Measurements from ENCODE around the gene OR2W3.

The OR2W3 gene

DNA sequence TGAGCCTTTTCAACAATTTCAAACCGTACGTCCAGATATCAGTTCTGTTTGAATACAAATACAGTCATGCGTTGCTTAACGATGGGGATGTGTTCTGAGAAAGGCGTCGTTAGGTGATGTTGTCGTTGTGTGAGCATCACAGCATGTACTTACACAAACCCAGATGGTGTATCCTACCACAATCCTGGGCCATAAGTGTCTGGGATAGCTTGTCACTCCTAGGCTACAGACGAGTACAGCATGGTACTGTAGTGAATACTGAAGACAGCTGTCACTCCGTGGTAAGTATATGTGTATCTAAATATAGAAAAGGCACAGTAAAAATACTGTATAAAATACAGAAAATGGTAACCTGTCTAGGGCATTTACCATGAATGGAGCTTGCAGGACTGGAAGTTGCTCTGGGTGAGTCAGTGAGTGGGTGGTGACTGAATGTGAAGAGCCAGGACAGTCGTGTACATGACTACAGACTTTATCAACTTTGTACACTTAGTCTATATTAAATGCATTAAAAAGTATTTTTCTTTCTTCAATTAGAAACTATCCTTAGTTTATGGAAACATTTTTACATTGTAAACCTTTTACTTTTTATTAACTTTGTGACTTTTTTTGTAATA lies 10.5 kb upstream of the OR2W3 start:
- POLR2A ChIA-PET = no interaction called here
- no peak for DNase-seq (ENCODE audit: low read depth, low spot score)
- CTCF ChIA-PET = no interaction called here
- no peak overlapping the region for H3K4me3 ChIP-seq (ENCODE audit: low read depth, low read length)
- TF ChIP-seq, protein P1, sequence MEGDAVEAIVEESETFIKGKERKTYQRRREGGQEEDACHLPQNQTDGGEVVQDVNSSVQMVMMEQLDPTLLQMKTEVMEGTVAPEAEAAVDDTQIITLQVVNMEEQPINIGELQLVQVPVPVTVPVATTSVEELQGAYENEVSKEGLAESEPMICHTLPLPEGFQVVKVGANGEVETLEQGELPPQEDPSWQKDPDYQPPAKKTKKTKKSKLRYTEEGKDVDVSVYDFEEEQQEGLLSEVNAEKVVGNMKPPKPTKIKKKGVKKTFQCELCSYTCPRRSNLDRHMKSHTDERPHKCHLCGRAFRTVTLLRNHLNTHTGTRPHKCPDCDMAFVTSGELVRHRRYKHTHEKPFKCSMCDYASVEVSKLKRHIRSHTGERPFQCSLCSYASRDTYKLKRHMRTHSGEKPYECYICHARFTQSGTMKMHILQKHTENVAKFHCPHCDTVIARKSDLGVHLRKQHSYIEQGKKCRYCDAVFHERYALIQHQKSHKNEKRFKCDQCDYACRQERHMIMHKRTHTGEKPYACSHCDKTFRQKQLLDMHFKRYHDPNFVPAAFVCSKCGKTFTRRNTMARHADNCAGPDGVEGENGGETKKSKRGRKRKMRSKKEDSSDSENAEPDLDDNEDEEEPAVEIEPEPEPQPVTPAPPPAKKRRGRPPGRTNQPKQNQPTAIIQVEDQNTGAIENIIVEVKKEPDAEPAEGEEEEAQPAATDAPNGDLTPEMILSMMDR (IDR thresholded peaks at IDR 0.05; ENCODE audit: insufficient read depth, low read length, missing control alignments) = no peak

DNA sequence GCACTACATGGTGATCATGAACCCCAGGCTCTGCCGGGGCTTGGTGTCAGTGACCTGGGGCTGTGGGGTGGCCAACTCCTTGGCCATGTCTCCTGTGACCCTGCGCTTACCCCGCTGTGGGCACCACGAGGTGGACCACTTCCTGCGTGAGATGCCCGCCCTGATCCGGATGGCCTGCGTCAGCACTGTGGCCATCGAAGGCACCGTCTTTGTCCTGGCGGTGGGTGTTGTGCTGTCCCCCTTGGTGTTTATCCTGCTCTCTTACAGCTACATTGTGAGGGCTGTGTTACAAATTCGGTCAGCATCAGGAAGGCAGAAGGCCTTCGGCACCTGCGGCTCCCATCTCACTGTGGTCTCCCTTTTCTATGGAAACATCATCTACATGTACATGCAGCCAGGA lies 589 bp downstream of the OR2W3 start:
- no peak for DNase-seq (ENCODE audit: low read depth, low spot score)
- POLR2A ChIA-PET = no interaction called here
- CTCF ChIA-PET = no interaction called here
- TF ChIP-seq, protein P1 (IDR thresholded peaks at IDR 0.05; ENCODE audit: insufficient read depth, low read length, missing control alignments) = no peak
- H3K4me3 ChIP-seq (ENCODE audit: low read depth, low read length) = no peak overlapping the region

DNA sequence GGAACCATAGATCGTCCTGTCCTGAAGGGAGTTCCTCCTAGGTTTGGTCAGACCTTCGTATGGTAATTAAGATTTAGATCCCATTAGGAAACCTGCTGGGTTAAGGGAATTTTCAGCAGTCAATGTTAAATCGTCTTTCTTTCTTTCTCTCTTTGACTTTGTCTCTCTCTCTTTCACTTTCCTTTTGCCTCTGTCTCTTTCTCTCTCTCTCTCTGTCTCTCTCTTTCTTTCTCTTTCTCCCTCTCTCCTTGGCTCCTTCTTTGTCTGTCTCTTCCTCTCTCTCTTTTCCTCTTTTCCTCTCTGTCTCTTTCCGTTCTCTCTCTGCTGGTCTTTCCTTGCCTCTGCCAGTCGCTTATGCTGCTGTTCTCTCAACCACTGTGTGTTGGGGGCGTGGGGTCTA lies 8.7 kb downstream of the OR2W3 start:
- no peak overlapping the region for H3K4me3 ChIP-seq (ENCODE audit: low read depth, low read length)
- TF ChIP-seq, protein P1 (IDR thresholded peaks at IDR 0.05; ENCODE audit: insufficient read depth, low read length, missing control alignments) = no peak
- CTCF ChIA-PET = no interaction called here
- no peak for DNase-seq (ENCODE audit: low read depth, low spot score)
- POLR2A ChIA-PET = no interaction called here

DNA sequence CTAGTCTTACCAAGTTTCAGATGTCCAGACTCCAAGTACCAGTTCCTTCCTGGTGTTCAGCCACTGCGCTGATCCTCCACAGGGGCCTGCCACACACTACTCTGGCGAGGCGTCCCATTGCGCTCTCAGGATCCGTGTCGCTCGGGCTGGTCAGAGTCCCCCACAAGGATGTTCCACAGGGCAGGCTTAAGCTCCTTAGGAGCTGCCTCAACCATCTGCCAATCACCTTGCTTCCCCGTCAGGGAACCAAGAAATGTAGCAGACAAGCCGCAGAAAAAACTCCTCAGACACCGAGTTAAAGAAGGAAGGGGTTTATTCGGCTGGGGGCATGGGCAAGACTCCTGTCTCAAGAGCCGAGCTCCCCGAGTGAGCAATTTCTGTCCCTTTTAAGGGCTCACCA lies 9.8 kb downstream of the OR2W3 start:
- no peak overlapping the region for H3K4me3 ChIP-seq (ENCODE audit: low read depth, low read length)
- ChIA-PET CTCF (no interaction called here), POLR2A (no interaction called here)
- DNase-seq (ENCODE audit: low read depth, low spot score) = no peak
- TF ChIP-seq, protein P1 (IDR thresholded peaks at IDR 0.05; ENCODE audit: insufficient read depth, low read length, missing control alignments) = no peak

DNA sequence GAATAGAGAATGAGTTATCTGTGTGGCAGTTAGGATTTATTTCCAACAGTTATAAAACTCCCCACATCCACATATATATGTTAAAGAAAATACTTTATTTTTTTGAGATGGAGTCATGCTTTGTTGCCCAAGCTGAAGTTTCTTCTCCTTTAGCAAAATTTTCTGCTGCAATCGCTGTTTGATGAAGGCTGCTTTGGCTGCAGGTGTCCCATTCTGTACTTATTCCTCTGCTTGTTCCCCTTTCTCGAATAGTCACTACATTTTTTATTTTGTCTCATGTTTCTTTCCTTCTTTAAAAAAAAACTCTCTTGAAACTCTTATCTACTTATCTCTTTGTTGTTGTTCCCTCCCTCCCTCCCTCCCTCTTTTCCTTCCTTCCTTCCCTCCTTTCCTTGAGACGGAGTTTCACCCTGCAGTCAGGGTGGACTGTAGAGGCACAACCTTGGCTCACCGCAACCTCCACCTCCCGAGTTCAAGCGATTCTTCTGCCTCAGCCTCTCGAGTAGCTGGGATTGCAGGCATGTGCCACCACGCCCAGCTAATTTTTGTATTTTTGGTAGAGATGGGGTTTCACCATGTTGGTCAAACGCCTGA lies 10.6 kb downstream of the OR2W3 start:
- ChIA-PET CTCF (no interaction called here), POLR2A (no interaction called here)
- TF ChIP-seq, protein P1 (IDR thresholded peaks at IDR 0.05; ENCODE audit: insufficient read depth, low read length, missing control alignments) = no peak
- H3K4me3 ChIP-seq (ENCODE audit: low read depth, low read length) = no peak overlapping the region
- DNase-seq (ENCODE audit: low read depth, low spot score) = no peak

DNA sequence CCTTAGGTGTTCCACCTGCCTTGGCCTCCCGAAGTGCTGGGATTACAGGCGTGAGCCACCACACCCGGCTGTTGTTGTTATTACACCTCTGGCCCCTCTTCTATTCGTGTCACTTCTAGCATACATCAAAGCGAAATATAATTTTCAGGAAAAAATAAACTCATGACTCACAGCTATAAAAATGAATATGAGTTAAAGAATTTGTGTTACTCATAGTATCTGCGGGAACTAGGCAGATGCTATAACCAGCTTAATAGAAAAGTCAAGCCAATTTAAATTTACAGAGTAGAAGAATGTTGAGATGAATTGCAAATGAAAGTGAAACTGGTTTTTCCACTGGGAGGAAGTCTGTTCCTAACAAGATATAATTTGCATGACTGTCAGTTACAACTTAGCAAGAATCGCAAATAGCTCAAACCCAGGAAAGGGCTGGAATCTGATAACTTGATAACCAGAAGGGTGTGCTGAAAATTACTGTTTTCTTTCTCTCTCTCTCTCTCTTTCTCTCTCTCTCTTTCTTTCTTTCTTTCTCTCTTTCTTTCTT lies 11.2 kb downstream of the OR2W3 start:
- H3K4me3 ChIP-seq (ENCODE audit: low read depth, low read length) = no peak overlapping the region
- TF ChIP-seq, protein P1 (IDR thresholded peaks at IDR 0.05; ENCODE audit: insufficient read depth, low read length, missing control alignments) = no peak
- POLR2A ChIA-PET = no interaction called here
- no peak for DNase-seq (ENCODE audit: low read depth, low spot score)
- CTCF ChIA-PET = no interaction called here
